A549 (cell line): Measurements from ENCODE around the gene SPPL2A.

Experiments used
- CHD4 ChIP-seq: fragments of 200-600 bp; sonication (generic); IDR thresholded peaks from 2 replicates; pipeline ENCODE4 v1.6.1; 2016; ENCODE audit warnings: antibody characterized with exemption, mild to moderate bottlenecking, borderline replicate concordance
- CTCF ChIP-seq: fragments of >200 bp; sonication (Bioruptor Twin); formaldehyde crosslinking; IDR thresholded peaks from 3 replicates; pipeline ENCODE4 v1.5.1; 2016
- FOSL2 ChIP-seq, 2 experiments: fragments of 450-650 bp in 1 of 2; fragments of >200 bp in 1 of 2; sonication (Bioruptor Twin) in 1 of 2; formaldehyde crosslinking; IDR thresholded peaks; 2 replicates each; pipeline versions ENCODE4 v1.5.0 to v1.6.1; 2016 to 2020; ENCODE audit warnings: mild to moderate bottlenecking in 1 of 2, moderate library complexity in 1 of 2
- POLR2A ChIP-seq: IDR thresholded peaks from 2 replicates; pipeline ENCODE4 v1.6.1; 2012; ENCODE audit warnings: mild to moderate bottlenecking, low read length
- RARB ChIP-seq: fragments of 250-450 bp; sonication (Bioruptor Pico); IDR thresholded peaks from 2 replicates; pipeline ENCODE4 v1.8.0; 2021; ENCODE audit warnings: mild to moderate bottlenecking, moderate library complexity
- TFCP2L1 ChIP-seq: fragments of 250-450 bp; sonication (Bioruptor Pico); IDR thresholded peaks from 2 replicates; pipeline ENCODE4 v1.5.0; 2021; ENCODE audit warnings: mild to moderate bottlenecking
- TF ChIP-seq, protein P1 (sequence below): IDR thresholded peaks from 2 replicates; pipeline ENCODE4 v1.6.1; 2012

- TF ChIP-seq TFCP2L1 (CRISPR knock-in tag) (no peak; the same call in 1 of the 2 replicates), CTCF (no peak), CHD4 (no peak), RARB (CRISPR knock-in tag) (no peak), FOSL2 (IDR thresholded peaks at IDR 0.05) (no peak), FOSL2 (CRISPR knock-in tag; IDR thresholded peaks at IDR 0.05) (peak; percentile 44), POLR2A (peak; percentile 96)
- TF ChIP-seq, protein P1, sequence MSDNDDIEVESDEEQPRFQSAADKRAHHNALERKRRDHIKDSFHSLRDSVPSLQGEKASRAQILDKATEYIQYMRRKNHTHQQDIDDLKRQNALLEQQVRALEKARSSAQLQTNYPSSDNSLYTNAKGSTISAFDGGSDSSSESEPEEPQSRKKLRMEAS, result peak; percentile 60
These were observed at the start of gene SPPL2A for GRCh38 chr15:50765195-50765967.
